BJ (cell line): ENCODE measurements around the gene DLK1. TPM values are rescaled to one million over a fixed set of nuclear protein-coding genes. Genes with fewer than 3 reads are reported as not detected.
A peak's percentile ranks its signal among the peaks of the same experiment; 100 is the strongest.

Source experiments
- CTCF ChIA-PET: fragments of 350-600 bp; formaldehyde crosslinking; extraction: SDS; loops from one replicate; lab custom pipeline; 2021; ENCODE audit warnings: antibody characterized with exemption, inconsistent platforms; lab: Yijun Ruan, JAX
- POLR2A ChIA-PET: fragments of 300-600 bp; sonication (Branson Sonifier 250); formaldehyde crosslinking; extraction: SDS; loops from one replicate; lab custom pipeline; 2021; ENCODE audit warnings: antibody characterized with exemption; lab: Charles Lee
- DNase-seq: peaks from one replicate; pipeline ENCODE4 v3.0.0-alpha.2; 2011; ENCODE audit warnings: low read depth
- H3K27me3 ChIP-seq: 2 replicates; pipeline ENCODE4 v1.6.0; 2011; ENCODE audit warnings: low read length; ENCODE audit not compliant: control insufficient read depth, insufficient read depth
- H3K36me3 ChIP-seq: 2 replicates; pipeline ENCODE4 v1.5.1; 2011; ENCODE audit warnings: low read length; ENCODE audit not compliant: control insufficient read depth, insufficient read depth
- H3K4me3 ChIP-seq: 2 replicates; pipeline ENCODE4 v1.5.1; 2011; ENCODE audit warnings: low read depth, mild to moderate bottlenecking, control low read depth, low read length
- polyA plus RNA-seq: library from polyadenylated mRNA; depleted of rRNA; stranded (reverse); fragments of >200 nt; gene quantifications from 2 replicates; pipeline ENCODE4 v1.2.3, GENCODE V29; 2011
- TF ChIP-seq, protein P1 (sequence below): IDR thresholded peaks from 2 replicates; pipeline ENCODE4 v1.5.1; 2011; ENCODE audit warnings: low read depth, mild to moderate bottlenecking, control low read depth, inconsistent platforms, low read length, moderate library complexity; ENCODE audit not compliant: insufficient read depth

Gene DLK1
- polyA plus RNA-seq, 1 experiment: not detected

DNA sequence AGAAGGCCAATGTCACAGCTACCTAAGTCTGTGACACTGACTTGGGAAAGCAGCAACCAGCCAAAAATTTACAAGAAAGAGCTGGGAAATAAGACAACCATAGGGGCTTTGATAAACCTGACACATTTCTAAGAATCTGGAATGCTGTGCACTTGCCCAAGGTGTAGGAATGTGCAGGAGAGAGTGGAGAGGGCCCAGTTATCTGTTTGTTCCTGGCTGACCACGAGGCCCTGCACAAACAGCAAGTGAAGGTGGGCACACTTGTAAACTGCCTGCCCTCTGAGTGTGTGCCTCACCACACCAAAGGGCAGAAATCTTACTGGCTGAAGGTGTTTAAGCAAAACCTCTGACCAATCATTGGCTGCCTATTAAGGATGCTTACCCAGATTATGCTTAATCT is 27.3 kb downstream of the DLK1 start:
- POLR2A ChIA-PET: no interaction called here
- Histone ChIP-seq H3K36me3 (no peaks in the 10 kb centered on the region), H3K27me3 (no peaks in the 10 kb centered on the region; the same call in 1 of the 2 replicates), H3K4me3 (no peak overlapping the region)
- TF ChIP-seq, protein P1, sequence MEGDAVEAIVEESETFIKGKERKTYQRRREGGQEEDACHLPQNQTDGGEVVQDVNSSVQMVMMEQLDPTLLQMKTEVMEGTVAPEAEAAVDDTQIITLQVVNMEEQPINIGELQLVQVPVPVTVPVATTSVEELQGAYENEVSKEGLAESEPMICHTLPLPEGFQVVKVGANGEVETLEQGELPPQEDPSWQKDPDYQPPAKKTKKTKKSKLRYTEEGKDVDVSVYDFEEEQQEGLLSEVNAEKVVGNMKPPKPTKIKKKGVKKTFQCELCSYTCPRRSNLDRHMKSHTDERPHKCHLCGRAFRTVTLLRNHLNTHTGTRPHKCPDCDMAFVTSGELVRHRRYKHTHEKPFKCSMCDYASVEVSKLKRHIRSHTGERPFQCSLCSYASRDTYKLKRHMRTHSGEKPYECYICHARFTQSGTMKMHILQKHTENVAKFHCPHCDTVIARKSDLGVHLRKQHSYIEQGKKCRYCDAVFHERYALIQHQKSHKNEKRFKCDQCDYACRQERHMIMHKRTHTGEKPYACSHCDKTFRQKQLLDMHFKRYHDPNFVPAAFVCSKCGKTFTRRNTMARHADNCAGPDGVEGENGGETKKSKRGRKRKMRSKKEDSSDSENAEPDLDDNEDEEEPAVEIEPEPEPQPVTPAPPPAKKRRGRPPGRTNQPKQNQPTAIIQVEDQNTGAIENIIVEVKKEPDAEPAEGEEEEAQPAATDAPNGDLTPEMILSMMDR: no peak
- DNase-seq: no peak
- CTCF ChIA-PET: interaction anchor here (0.6 kb wide), 1 partner anchor 448 kb away, joined by 3 read pairs; no protein-coding TSS in a partner anchor

DNA sequence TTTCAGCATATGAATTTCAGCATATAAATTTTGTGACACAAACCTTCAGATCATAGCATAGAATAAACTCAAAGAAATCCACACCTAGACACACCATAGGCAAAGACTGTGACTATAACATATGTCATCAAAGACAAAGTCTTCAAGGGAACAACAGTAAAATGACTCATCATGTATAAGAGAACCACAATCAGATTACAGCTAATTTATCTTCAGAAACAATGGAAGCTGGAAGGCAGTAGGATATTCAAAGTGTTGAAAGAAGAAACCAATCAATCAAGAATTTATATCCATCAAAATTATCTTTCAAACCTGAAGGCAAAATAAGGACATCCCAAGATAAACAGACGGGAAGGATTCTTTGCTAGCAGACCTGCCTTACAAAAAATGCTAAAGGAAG is 29.0 kb downstream of the DLK1 start:
- Histone ChIP-seq H3K27me3 (no peaks in the 10 kb centered on the region; the same call in 1 of the 2 replicates), H3K4me3 (no peak overlapping the region), H3K36me3 (no peaks in the 10 kb centered on the region)
- POLR2A ChIA-PET: no interaction called here
- TF ChIP-seq, protein P1: no peak
- CTCF ChIA-PET: interaction anchor here (0.5 kb wide), 1 partner anchor 46 kb away, joined by 3 read pairs; no protein-coding TSS in a partner anchor
- no peak for DNase-seq

DNA sequence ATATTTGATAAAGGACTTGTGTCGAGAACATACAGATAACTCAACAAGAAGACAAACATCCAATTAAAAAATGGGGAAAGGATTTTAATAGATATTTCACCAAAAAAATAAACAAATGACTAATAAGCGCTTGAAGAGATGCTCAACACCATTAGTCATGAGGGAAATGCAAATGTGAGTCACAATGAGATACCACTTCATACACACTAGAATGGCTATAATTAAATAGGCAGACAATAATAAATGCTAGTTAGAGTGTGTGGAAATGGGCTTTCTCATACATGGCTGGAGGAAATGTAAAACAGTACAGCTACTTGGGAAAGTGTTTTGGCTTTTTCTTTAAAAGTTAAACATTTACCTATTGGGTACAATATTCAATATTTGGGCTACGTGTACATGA is 34.8 kb downstream of the DLK1 start:
- peaks cover 8% of the 10 kb centered on the region for H3K27me3 ChIP-seq
- H3K36me3 ChIP-seq: no peaks in the 10 kb centered on the region
- ChIA-PET CTCF (interaction anchor here (1.0 kb wide), 1 partner anchor 11 kb away, joined by 3 read pairs; no protein-coding TSS in a partner anchor), POLR2A (no interaction called here)
- H3K4me3 ChIP-seq: no peak overlapping the region
- DNase-seq: peak; percentile 66
- TF ChIP-seq, protein P1: no peak

DNA sequence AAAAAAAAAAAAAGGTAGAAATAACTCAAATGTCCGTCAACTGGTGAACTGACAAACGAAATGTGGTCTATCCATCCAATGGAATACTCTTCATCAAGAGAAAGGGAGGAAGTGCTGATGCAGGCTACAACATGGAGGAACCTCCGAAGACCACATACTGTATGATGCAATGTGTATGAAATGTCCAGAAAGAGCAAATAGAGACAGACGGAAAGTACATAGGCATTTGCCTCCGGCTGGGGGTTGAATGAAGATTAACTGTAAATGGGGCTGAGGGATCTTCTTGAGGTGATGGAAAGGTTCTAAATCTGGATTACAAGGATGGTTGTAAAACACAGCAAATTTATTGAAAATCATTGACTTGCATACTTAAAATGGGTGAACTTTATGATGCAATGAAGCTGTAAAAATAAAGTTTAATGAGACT is 35.4 kb downstream of the DLK1 start:
- peaks cover 8% of the 10 kb centered on the region for H3K27me3 ChIP-seq
- H3K36me3 ChIP-seq: no peaks in the 10 kb centered on the region
- POLR2A ChIA-PET: no interaction called here
- CTCF ChIA-PET: no interaction called here
- TF ChIP-seq, protein P1: no peak
- peak; percentile 3 for DNase-seq
- H3K4me3 ChIP-seq: no peak overlapping the region

DNA sequence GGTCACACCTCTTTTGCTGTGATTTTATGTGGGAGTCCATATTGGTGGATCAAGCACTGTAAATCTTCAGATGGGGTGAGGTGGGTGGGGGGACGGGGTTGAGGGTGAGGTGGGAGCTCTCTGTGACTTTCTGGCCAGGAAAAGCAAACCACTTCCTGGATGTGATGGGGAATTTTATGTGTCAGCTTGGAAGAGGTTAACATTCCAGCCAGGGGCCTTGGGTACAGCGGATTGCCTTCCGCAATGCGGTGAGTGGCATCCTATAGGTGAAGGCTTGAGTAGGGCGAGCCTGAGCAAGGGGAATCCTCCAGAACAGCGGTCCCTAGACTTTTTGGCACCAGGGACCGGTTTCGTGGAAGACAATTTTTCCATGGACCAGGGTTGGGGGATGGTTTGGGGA is 36.2 kb downstream of the DLK1 start:
- DNase-seq: no peak
- TF ChIP-seq, protein P1: no peak
- Histone ChIP-seq H3K36me3 (no peaks in the 10 kb centered on the region), H3K4me3 (no peak overlapping the region), H3K27me3 (peaks cover 8% of the 10 kb centered on the region)
- ChIA-PET POLR2A (no interaction called here), CTCF (no interaction called here)
